Measurements from ENCODE around the gene PAM16.

The PAM16 gene

DNA sequence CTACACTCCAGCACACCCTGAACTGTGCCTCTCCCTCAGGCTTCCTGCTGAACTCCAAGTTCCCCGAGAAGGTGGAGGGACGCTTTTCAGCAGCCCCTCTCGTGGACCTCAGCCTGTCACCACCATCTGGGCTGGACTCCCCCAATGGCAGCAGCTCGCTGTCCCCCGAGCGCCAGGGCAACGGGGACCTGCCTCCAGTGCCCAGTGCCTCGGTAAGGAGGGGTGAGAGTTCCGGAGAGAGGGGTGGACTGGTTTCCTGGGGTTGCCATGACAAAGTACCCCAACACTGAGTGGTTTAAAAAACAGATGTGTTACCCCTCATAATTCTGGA, 17.8 kb downstream of the PAM16 start:
- TF ChIP-seq ZNF274 (IDR thresholded peaks at IDR 0.05; ENCODE audit: low read depth, low read length): no peak
- no peak overlapping the region for H3K4me3 ChIP-seq (ENCODE audit: low read length)

DNA sequence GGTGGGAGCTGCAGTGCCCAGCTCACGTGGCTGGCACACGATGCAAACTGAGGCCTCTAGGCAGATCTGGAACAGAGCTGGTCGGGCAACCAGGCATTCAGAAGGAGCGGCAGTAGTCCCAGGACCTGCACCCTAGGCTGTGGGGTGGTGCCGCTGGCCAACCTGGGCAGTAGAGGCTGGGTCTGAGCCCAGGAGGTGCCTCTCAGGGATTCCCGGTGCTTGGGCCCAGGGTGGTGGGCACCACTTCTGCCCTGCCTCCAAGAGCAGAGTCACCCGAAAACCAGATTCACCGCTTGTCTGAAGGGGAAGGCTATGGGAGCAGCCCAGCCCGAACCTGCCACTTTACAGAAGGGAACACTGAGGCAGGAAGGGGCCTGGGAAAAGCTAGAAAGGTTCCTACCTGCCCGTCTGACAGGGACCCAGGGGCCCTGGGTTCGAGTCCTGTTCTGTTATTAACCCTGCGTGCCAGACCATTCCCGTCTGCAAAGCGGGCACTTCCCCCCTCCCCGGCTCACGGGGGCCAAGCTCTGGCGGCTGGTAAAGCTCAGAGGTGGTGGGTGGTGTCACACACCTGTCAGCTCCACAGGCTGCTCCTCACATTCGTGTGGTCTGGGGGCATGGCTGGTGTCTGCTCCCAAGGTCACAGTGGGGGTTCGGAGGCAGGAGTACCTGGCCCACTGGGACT, 18.4 kb downstream of the PAM16 start:
- no peak for TF ChIP-seq ZNF274 (IDR thresholded peaks at IDR 0.05; ENCODE audit: low read depth, low read length)
- H3K4me3 ChIP-seq (ENCODE audit: low read length): no peak overlapping the region

DNA sequence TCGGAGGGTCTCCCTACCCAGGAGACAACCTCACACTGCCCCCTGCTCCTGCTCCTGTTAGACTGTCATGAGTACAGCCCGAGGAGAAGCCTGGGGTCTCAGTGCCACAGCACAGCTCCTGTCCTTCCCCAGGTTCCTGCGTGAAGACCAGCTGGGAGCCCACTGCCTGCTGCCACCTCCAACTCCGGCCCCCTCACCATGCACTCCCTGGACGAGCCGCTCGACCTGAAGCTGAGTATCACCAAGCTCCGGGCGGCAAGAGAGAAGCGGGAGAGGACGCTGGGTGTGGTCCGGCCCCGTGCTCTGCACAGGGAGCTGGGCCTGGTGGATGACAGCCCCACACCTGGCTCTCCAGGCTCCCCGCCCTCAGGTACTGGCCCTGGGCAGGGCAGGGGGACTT, 19.0 kb downstream of the PAM16 start:
- TF ChIP-seq ZNF274 (IDR thresholded peaks at IDR 0.05; ENCODE audit: low read depth, low read length): no peak
- no peak overlapping the region for H3K4me3 ChIP-seq (ENCODE audit: low read length)

GRCh38 chr16:4330277-4330874, 20.7 kb downstream of the PAM16 start:
- H3K4me3 ChIP-seq (ENCODE audit: low read length): no peak overlapping the region
- TF ChIP-seq ZNF274 (IDR thresholded peaks at IDR 0.05; ENCODE audit: low read depth, low read length): no peak

- no peak overlapping the region for H3K4me3 ChIP-seq (ENCODE audit: low read length)
- TF ChIP-seq ZNF274 (IDR thresholded peaks at IDR 0.05; ENCODE audit: low read depth, low read length): no peak
Observed at GRCh38 chr16:4328782-4329775, 22.0 kb downstream of the PAM16 start.

DNA sequence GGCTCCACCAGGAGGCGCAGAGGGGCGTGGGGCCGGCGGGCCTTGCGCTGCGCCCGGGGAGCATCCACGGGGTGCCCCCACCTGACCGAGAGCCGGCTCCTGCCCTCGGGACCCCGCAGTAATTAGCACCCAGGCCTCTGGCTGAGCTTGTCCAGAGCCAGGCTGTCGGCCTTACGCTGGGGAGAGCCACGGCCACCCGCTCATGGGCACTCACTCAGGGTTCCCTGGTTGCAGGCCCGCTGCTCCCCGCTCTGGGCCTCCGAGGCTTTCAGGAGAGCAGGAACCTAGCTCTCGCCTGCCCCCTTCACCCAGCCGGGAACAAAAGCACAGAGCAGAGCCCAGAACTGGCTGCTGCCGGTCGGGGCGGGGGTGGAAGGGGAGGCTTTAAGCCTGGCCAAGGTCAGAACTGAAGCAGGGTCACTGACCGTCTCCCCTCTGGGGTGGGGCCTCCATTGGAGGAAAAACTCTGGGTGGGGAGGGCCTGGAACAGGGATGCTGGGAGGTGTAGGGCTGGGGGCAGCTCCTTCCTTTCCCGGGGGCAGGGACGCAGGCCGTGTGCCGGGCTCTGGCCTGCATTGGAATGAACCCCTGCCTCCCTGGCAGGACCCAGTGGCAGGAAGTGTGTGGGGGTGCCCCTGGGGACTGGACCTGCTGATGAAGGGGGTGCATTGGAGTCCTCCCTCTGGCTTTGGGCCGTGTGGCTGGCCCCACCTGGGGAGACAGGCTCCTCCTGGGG, 22.9 kb downstream of the PAM16 start:
- no peak for TF ChIP-seq ZNF274 (IDR thresholded peaks at IDR 0.05; ENCODE audit: low read depth, low read length)
- peak overlapping the region; percentile 5; the same call in 1 of the 2 replicates for H3K4me3 ChIP-seq (ENCODE audit: low read length)

GRCh38 chr16:4327386-4328045, 23.6 kb downstream of the PAM16 start:
- TF ChIP-seq ZNF274 (IDR thresholded peaks at IDR 0.05; ENCODE audit: low read depth, low read length): no peak
- H3K4me3 ChIP-seq (ENCODE audit: low read length): peak overlapping the region; percentile 5; the same call in 1 of the 2 replicates

GRCh38 chr16:4325253-4325758, 25.8 kb downstream of the PAM16 start:
- H3K4me3 ChIP-seq (ENCODE audit: low read length): no peak overlapping the region
- TF ChIP-seq ZNF274 (IDR thresholded peaks at IDR 0.05; ENCODE audit: low read depth, low read length): no peak

GRCh38 chr16:4324492-4325252, 26.4 kb downstream of the PAM16 start:
- H3K4me3 ChIP-seq (ENCODE audit: low read length): no peak overlapping the region
- TF ChIP-seq ZNF274 (IDR thresholded peaks at IDR 0.05; ENCODE audit: low read depth, low read length): no peak

DNA sequence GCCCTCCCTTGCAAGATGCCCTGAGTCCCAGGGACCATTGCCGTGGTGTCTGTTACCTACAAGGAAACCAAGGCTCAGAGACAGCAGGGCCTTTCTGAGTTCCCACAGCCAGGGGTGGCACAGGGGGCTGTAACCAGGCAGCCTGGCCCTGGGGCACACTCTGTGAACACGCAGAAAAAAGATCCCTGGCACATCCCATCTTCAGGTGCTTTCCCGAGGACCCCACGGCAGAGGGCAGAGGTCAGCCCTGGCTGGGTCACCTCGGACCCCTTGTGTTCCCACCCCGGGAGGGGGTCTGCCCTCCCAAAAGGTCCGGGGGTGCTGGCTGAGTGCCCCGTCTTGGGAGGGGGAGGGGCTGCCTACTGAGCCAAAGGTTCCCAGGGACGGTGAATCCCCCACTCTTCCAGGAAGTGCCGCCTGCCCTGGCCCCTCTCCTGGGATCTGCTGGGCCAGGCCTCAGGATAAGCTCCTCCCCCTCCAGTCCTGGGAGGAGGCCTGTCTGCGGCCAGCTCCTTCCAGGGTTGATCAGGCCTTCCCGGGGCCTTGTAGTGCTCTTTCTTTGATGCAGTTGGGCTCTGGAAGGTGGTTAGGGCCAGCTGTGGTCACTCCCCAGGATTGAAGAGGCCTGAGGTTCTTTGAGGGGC, 27.2 kb downstream of the PAM16 start:
- no peak for TF ChIP-seq ZNF274 (IDR thresholded peaks at IDR 0.05; ENCODE audit: low read depth, low read length)
- H3K4me3 ChIP-seq (ENCODE audit: low read length): no peak overlapping the region

DNA sequence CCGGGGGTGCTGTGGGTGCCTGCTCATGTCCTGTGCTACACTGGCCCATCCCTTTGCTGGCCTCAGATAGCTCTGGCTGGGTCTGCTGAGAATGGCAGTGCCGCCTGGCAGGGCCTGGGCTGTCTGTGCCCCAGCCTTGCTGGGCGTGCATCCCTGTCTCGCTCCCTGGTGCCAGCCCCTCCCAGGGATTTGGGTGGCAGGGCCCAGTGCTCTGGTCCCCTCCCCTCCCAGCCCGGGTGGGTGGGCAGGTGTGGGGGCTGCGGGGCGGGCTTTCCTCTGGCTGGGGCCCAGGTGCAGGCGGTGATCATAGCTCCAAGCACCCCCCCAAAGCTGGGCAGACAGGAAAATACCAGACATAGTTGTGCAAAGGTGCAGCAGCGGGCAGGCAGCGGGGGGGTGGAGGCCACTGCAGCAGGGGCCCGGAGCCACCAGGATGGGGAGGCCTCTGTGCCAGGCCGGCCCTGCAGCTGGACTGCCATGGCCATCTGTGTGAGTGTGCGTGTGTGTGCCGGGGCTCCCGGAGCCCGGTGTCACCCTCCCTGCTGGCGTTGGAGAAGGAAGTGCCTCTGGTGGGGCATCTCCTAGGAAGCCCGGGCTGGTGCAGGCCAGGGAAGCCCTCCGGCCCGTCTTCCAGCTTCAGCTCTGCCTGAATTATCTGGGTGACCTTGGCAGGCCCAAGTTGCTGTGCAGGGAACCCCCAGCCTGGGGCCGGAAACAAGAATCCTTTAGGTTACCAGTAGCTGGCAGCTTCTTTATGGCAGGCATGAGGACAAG, 27.9 kb downstream of the PAM16 start:
- TF ChIP-seq ZNF274 (IDR thresholded peaks at IDR 0.05; ENCODE audit: low read depth, low read length): no peak
- no peak overlapping the region for H3K4me3 ChIP-seq (ENCODE audit: low read length)

Measured in GM08714 (cell line).